Osteoblast (primary cell): Measurements from ENCODE around the gene AUTS2. TPM values are rescaled to one million over a fixed set of nuclear protein-coding genes. Genes with fewer than 3 reads are reported as not detected.

Experiments used
- DNase-seq: peaks from one replicate; pipeline ENCODE4 v3.0.0; 2011; ENCODE audit warnings: low spot score, mixed read lengths; ENCODE audit not compliant: insufficient read length; ENCODE audit errors: missing footprints
- H2AFZ ChIP-seq: 2 replicates; pipeline ENCODE4 v1.6.0; 2011; ENCODE audit warnings: mild to moderate bottlenecking, low read length
- H3K27ac ChIP-seq: 2 replicates; pipeline ENCODE4 v1.5.1; 2011; ENCODE audit warnings: mild to moderate bottlenecking, low read depth, low read length, moderate library complexity
- H3K27me3 ChIP-seq: 2 replicates; pipeline ENCODE4 v1.6.0; 2012; ENCODE audit warnings: mild to moderate bottlenecking, control low read depth, inconsistent platforms, low read length, moderate library complexity; ENCODE audit not compliant: insufficient read depth
- H3K36me3 ChIP-seq: 2 replicates; pipeline ENCODE4 v1.5.1; 2011; ENCODE audit warnings: mild to moderate bottlenecking, low read length, control low read depth, moderate library complexity; ENCODE audit not compliant: insufficient read depth
- H3K4me1 ChIP-seq: 2 replicates; pipeline ENCODE4 v1.5.1; 2011; ENCODE audit warnings: mild to moderate bottlenecking, low read length, control low read depth, moderate library complexity; ENCODE audit not compliant: insufficient read depth
- H3K4me2 ChIP-seq: 2 replicates; pipeline ENCODE4 v1.6.0; 2011; ENCODE audit warnings: mild to moderate bottlenecking, low read length; ENCODE audit not compliant: insufficient read depth
- H3K4me3 ChIP-seq: fragments of 200-600 bp; sonication (generic); 3 replicates; pipeline ENCODE4 v1.5.1; 2012; ENCODE audit warnings: mild to moderate bottlenecking, low read length, inconsistent platforms; ENCODE audit not compliant: insufficient read depth
- H3K79me2 ChIP-seq: 2 replicates; pipeline ENCODE4 v1.6.0; 2012; ENCODE audit warnings: mild to moderate bottlenecking, low read length, control low read depth, inconsistent platforms; ENCODE audit not compliant: insufficient read depth
- H3K9me3 ChIP-seq: 2 replicates; pipeline ENCODE4 v1.5.1; 2011; ENCODE audit warnings: low read depth, low read length, control low read depth
- H4K20me1 ChIP-seq: 2 replicates; pipeline ENCODE4 v1.6.0; 2012; ENCODE audit warnings: mild to moderate bottlenecking, low read length, control low read depth; ENCODE audit not compliant: insufficient read depth
- total RNA-seq: library from RNA; depleted of rRNA; stranded (reverse); fragments of >200 nt; gene quantifications from 2 replicates; pipeline ENCODE4 v1.2.3, GENCODE V29; 2012
- TF ChIP-seq, protein P1 (sequence below): IDR thresholded peaks from 2 replicates; pipeline ENCODE4 v1.5.1; 2011; ENCODE audit warnings: mild to moderate bottlenecking, low read depth, low read length, moderate library complexity; ENCODE audit errors: extremely low read depth

Gene AUTS2
- total RNA-seq, 1 donor, result 15.2 TPM

DNA sequence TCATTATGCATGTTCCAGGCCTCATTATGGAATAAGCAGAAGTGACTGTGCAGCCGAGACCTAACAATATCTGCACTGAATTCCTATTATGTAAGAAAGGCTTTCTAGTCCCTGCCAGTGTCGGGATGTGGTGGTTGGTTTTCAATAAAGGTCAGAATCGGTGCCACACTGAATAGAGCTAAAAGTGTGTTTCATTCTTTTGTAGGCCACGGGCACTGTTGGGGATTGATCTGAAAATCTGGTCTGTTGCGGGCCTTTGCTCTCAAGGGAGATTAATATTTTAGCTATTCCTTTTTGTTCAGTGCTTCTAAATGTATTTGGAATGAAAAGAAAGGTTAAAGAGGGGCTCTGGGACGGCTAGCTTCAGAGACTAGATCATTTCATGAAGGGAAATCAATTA, 974.3 kb downstream of the AUTS2 start:
- Histone ChIP-seq H3K36me3 (no peaks in the 10 kb centered on the region), H3K79me2 (no peaks in the 10 kb centered on the region), H3K4me3 (no peak overlapping the region), H3K27me3 (no peaks in the 10 kb centered on the region), H3K9me3 (no peaks in the 10 kb centered on the region), H4K20me1 (no peaks in the 10 kb centered on the region), H3K27ac (no peak overlapping the region), H2AFZ (no peak overlapping the region), H3K4me2 (no peak overlapping the region), H3K4me1 (no peaks in the 10 kb centered on the region)
- DNase-seq, result no peak
- TF ChIP-seq, protein P1, sequence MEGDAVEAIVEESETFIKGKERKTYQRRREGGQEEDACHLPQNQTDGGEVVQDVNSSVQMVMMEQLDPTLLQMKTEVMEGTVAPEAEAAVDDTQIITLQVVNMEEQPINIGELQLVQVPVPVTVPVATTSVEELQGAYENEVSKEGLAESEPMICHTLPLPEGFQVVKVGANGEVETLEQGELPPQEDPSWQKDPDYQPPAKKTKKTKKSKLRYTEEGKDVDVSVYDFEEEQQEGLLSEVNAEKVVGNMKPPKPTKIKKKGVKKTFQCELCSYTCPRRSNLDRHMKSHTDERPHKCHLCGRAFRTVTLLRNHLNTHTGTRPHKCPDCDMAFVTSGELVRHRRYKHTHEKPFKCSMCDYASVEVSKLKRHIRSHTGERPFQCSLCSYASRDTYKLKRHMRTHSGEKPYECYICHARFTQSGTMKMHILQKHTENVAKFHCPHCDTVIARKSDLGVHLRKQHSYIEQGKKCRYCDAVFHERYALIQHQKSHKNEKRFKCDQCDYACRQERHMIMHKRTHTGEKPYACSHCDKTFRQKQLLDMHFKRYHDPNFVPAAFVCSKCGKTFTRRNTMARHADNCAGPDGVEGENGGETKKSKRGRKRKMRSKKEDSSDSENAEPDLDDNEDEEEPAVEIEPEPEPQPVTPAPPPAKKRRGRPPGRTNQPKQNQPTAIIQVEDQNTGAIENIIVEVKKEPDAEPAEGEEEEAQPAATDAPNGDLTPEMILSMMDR, result no peak

DNA sequence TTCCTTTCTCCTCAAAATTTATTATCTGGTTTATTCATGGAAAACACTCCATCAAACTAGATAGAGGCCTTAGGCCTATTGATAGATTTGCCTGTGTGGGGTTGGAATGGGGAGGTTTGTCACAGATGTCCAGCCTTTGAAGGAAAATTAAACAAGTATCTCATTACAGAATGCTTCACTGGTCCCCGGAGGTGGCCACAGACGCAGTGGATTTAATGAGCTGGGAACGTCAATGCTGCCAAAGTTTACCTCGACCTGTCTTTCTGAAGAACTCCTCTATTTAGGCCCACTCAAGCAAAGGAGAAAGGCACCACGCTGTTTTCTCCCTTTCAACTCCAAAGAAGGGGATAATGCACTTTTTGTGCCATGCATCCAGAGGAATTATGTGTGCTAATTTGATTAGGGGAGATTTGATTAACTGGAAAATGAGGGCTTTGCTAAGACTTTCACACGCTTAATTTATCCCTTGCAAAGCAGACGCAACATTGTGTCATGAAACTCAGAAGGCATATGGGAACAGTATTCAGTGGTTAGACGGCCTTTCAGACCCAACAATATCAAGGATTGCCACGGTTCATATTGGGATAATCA, 974.9 kb downstream of the AUTS2 start:
- Histone ChIP-seq H3K36me3 (no peaks in the 10 kb centered on the region), H3K4me3 (no peak overlapping the region), H2AFZ (no peak overlapping the region), H3K79me2 (no peaks in the 10 kb centered on the region), H3K27me3 (no peaks in the 10 kb centered on the region), H4K20me1 (no peaks in the 10 kb centered on the region), H3K27ac (no peak overlapping the region), H3K4me2 (no peak overlapping the region), H3K9me3 (no peaks in the 10 kb centered on the region), H3K4me1 (no peaks in the 10 kb centered on the region)
- DNase-seq, result no peak
- TF ChIP-seq, protein P1, result no peak

DNA sequence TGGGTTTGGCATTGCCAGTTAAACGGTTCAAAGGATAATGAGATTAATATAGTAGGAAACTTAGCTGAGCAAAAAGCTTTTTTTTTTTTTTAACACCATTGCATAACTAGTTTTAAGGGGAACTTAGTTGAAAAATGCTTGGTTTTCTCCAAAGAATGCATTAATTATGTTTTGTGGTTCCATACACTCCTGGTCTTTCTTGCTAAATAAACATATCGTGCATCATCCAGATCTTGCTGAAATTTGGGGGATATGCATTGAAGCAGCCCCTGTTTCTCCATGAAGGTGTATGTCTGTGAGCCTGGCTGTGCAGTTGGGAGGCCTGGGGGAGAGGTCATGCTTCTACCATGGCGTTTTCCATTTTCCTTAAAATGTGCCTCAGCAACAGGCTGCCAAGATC, 975.4 kb downstream of the AUTS2 start:
- H3K4me1 ChIP-seq, result no peaks in the 10 kb centered on the region
- no peak overlapping the region for H2AFZ ChIP-seq
- H3K9me3 ChIP-seq, result no peaks in the 10 kb centered on the region
- no peak overlapping the region for H3K4me2 ChIP-seq
- no peak overlapping the region for H3K4me3 ChIP-seq
- H3K36me3 ChIP-seq, result no peaks in the 10 kb centered on the region
- H3K27me3 ChIP-seq, result no peaks in the 10 kb centered on the region
- no peaks in the 10 kb centered on the region for H4K20me1 ChIP-seq
- TF ChIP-seq, protein P1, result no peak
- H3K27ac ChIP-seq, result no peak overlapping the region
- H3K79me2 ChIP-seq, result no peaks in the 10 kb centered on the region
- no peak for DNase-seq

DNA sequence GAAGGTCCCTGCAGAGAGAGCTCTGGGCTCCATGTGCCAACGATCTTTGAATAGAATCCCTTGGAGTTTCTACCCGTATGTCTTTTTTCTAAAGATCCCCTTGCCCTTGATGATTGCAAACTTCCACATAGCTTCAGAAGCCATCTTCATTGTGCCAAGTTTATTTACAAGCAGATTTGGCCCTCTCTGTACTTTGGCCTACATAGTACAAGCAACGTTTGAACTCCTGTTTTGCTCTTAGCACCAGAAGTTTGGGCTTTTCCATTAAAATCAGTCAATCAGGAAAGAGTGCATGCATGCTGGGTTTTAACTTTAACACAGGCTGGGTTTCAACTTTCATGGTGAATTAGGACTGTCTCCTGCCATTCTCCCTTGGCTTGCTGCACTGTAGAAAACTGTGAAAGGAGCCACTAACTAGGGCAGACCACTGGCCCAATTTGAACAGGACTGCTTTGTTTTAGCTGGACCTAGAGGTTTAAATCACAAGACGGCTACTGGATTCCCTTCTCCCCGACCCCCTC, 976.1 kb downstream of the AUTS2 start:
- Histone ChIP-seq H3K79me2 (no peaks in the 10 kb centered on the region), H3K9me3 (no peaks in the 10 kb centered on the region), H2AFZ (no peak overlapping the region), H4K20me1 (no peaks in the 10 kb centered on the region), H3K27ac (no peak overlapping the region), H3K4me1 (no peaks in the 10 kb centered on the region), H3K27me3 (no peaks in the 10 kb centered on the region), H3K36me3 (no peaks in the 10 kb centered on the region), H3K4me2 (no peak overlapping the region), H3K4me3 (no peak overlapping the region)
- DNase-seq, result no peak
- TF ChIP-seq, protein P1, result no peak
